Germinal center (tissue), 1 donor: Measurements from ENCODE around the gene ADGRD1.
"Not testable (repeated sequence)": the region's sequence is repeated elsewhere in the genome, so short reads cannot be mapped to it uniquely, and the experiment has no call there.

ENCODE experiments used
- DNase-seq: peaks from one replicate; pipeline ENCODE4 v3.0.0; 2012; ENCODE audit warnings: mixed read lengths, low spot score

ADGRD1 gene

DNA sequence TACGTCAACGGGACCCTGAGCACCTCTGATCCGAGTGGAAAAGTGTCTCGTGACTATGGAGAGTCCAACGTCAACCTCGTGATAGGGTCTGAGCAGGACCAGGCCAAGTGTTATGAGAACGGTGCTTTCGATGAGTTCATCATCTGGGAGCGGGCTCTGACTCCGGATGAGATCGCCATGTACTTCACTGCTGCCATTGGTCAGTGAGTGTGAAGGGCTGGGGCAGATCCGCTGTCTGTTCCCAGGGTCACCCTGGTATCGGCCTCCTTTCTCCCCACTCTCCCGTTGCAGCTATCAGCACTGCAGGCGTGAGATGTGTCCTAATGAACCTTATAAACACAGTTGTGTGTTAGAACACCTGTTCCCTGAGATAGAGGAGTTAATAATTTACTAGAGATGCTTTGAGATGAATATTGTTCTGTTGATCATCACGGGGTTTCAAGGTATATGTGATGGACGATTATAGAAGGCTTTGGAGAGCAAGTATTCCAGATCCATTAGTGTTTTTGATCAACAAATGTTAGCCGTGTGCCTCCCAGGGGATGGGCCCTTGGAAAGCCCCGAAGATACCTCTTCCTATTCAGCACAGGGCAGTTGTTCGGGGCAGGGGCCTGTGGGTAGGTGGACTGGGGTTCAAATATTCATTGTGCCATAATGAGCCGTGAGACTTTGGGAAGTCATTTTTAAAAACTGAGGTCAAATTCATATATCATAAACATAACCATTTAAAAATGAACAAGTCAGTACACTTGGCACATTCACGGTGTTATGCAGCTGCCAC is 33.6 kb downstream of the ADGRD1 start:
- DNase-seq, result no peak

GRCh38 chr12:130988261-130988660 is 34.6 kb downstream of the ADGRD1 start:
- DNase-seq, result no peak

DNA sequence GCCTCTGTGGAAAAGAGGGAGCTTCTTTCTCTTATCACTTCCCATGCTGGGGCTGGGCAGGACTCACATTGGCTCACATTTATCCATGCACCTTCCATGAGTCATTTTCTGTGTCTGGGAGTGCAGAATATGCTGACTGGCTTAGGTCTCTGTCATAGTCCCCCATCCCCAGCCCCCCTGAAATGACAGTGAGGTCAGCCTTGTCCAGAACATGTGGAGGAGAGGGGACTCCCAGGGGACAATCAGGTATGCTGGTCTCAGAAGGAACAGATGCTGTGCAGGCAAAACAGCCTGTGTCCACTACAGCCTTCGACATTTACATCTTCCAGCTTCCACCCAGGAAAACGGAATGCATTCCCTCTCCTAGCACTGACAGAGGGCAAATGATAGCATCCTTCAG is 35.0 kb downstream of the ADGRD1 start:
- no peak for DNase-seq

- DNase-seq, result no peak
Measured at GRCh38 chr12:130989391-130989790, 35.7 kb downstream of the ADGRD1 start.

- DNase-seq, result no peak
Measured at GRCh38 chr12:130990034-130990433, 36.3 kb downstream of the ADGRD1 start.

DNA sequence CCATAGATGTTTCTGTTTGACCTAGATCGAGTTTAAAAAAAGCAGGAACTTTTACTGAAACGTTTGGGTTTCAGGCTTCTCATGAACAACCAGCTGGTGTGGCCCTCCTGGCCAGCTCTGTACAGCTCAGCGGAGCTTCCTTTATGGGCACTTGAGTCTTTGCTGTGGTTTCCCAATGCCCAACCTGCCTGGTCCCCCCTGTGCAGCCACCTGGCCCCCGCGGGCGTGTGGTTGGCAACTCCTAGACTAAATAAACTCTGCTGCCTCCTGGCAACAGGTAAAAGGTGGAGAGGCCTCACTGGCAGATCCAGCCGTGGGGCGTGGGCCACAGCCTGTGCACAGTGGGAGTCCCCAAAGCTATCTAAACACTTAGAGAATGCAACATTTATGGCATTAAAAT is 38.7 kb downstream of the ADGRD1 start:
- DNase-seq, result no peak

DNA sequence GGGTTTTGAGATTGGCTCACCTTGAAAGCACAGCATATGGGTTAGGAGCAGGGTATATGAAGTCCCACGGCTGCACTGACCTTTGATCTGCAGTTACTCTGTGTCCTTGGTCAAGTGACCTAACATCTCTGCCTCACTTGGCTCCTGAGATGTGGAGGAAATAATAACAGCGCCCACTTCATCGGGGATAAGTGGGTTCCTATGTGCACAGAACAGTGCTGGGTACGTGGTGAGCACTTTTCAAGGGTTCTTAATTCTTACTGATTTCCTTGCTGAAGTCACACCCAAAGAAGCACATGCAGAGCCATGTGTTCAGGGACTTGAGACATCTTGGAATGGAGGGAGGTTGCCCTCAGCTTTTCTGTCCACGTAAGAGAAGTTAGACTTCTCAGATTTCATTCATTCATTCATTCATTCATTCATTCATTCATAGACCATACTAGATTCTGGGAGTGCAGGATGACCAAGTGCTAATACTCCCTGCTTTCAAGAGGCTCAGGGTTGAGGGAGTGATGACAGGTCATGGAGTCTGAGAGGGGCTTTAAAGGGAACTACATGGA is 39.4 kb downstream of the ADGRD1 start:
- no peak for DNase-seq

- DNase-seq, result no peak
Measured at GRCh38 chr12:130993759-130994670, 40.3 kb downstream of the ADGRD1 start.

GRCh38 chr12:130994821-130995375 is 41.2 kb downstream of the ADGRD1 start:
- no peak for DNase-seq

GRCh38 chr12:130995386-130995969 is 41.8 kb downstream of the ADGRD1 start:
- not testable (repeated sequence) for DNase-seq

DNA sequence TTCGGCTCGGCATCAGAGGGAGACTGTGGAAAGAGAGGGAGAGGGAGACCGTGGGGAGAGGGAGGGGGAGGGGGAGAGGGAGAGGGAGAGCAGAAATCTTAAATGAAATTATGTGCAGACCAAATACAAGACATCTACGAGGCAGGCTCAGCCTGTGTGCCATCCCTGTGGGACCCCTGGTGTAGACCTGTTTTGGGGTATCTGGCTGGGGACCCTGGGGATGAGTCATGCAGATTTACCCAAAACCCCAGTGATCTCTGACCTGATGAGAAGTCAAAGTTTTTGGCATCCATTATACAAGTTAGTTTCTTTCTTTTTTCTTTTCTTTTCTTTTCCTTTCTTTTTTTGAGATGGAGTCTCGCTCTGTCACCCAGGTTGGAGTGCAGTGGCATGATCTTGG is 44.4 kb downstream of the ADGRD1 start:
- DNase-seq, result no peak

DNA sequence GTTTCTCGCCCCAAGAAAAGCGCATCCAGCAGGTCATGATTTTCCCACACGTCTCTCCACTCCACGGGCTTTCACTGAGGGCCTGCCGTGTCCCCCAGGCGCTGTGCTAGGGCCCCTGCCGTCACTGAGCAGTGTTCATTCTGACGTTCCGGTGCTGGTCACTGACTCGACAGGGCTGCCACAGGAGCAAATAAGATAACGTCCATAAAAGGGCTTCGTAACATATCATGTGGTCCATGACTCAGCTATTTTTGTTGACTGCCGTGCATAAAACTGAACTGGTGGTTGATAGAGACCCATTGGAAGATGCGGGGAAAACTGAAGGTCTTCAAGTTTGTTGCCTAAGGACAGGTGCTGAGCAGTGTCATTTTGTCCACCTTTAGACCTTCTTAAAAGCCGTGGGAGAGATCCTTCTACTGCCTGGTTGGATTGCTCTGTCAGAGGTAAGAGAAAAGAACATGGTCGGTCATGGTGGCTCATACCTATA is 46.3 kb downstream of the ADGRD1 start:
- no peak for DNase-seq

DNA sequence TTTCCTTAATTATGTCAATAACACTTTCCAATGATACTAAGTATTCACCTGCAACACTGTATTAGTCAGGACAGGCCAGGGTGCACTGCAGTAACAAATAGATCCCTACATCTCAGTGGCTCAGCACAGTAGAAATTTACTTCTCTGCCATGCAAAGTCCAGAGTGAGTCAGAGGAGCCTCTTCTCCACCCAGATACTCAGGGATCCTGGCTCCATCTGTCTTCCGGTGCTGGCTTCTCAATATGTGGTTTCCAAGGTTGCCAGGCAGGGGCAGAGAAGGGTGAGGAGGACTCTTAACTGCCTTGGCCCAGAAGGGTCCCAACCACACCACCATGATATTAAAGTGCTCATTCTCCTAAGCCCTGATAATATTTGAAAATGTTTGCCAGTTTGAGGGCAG is 47.8 kb downstream of the ADGRD1 start:
- DNase-seq, result no peak

DNA sequence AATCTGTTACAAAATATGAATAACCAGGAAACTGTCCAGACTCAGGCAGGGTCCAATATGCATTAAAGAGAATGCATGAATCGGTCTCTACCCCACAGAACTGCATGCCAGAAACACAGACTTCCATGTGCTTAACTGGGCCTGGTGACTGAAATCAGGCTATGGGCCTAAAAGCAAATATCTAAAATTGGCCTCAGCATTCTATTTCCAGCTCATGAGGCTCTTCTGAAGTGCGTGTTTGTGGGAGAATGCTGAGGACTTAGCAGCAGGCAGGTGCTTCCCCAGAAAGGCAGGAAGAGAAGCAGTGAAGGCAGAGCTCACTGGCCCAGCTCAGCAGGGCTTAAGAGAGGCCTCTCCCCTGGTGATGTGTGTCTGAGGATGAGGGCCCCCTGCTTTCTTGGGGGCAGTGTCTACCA is 48.5 kb downstream of the ADGRD1 start:
- no peak for DNase-seq

DNA sequence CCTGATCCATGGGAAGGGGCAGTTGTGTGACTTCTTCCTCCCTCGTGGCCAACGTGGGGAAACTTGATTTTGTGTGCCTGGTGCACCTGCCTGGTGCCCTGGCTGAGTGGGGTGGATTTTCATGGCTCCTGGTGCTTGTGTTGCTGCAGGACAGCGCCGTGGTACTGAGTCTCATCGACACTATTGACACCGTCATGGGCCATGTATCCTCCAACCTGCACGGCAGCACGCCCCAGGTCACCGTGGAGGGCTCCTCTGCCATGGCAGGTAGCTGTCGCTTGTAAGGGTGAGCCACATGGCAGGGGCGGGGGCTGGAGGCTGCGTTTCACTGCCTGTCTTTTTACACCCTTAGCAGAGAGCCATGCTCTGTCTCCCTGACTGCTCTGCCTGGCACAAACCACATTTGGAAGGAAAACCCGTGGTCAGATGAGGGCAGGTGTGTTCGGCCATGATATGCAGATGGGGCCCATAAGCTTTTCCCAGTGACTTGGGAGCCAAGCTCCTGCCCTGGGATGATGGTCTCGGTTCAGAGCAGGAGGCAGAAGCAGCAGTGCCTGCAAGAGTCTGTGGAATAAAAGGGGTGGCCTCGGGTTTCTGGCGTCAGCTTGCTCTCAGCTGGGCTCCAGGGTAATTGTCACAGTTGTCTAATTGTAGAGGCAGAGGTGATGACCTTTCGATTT is 49.5 kb downstream of the ADGRD1 start:
- DNase-seq, result no peak

DNA sequence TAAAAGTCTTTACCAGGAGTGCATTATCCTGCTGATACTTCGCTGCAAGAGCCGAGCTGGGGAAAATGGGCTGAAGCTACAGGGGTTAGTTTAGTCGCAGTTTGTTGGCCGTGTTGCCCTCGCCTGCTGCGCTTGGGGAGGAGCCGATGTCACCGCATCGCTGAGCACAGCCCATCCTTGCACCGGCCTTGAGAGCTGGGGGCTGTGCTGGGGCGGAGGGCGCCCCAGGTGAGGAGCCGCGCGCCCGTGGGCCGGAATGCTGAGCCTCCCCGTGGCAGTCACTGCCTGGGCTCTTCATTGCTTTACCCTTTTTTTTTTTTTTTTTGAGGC is 50.0 kb downstream of the ADGRD1 start:
- DNase-seq, result no peak

GRCh38 chr12:131004166-131004565 is 50.5 kb downstream of the ADGRD1 start:
- DNase-seq, result no peak

GRCh38 chr12:131005161-131006035 is 51.7 kb downstream of the ADGRD1 start:
- DNase-seq, result peak; percentile 17

DNA sequence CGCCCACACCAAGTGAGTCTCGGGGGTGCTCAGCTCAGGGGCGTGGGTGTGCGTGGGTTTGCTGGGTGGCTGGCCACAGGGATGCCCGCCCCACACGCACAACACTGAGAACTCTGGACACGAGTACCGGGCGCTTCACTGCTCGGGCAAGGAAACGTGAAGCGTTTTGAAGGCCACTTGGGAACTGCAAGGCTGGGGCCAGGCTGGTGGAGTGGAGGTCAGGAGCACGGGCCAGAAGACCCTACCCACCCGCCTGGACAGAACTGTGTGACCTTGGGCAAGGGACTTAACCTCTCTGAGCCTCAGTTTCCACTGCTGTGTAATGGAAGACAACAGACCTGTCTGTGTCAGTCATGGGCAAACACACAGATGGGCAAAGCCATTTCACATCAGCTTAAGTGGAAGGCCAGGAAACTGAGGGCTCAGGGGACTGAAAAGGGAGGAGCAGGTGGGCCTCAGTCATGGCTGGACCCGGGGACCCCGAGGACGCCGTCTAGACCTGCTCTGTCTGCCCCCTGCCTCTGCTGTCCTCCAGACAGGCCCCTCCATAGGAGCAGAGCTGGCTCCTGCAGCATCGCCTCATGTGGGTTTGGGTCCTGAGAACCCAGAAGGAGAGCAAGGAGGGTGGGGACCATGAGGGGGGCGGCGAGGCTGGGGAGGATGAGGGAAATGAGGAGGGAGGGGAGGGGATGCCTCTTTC is 52.5 kb downstream of the ADGRD1 start:
- no peak for DNase-seq
